ENCODE measurements around the gene ACVR2B.
"Not testable (repeated sequence)": the region's sequence is repeated elsewhere in the genome, so short reads cannot be mapped to it uniquely, and the experiment has no call there.

GRCh38 chr3:38432871-38433658, 20.6 kb upstream of the ACVR2B start:
- TF ChIP-seq CTCF, POLR2A (IDR thresholded peaks at IDR 0.05): not testable (repeated sequence)
